PC-3 (cell line): ENCODE data around the gene DNASE1L2. TPM values are rescaled to one million over a fixed set of nuclear protein-coding genes. Genes with fewer than 3 reads are reported as not detected.

ENCODE experiments used
- ATAC-seq: fragments of 200-7000 bp; cut with Tn5 transposase; 2 replicates; pipeline ENCODE4 v1.9.1; 2020; ENCODE audit warnings: mild to moderate bottlenecking, moderate library complexity
- BruUV-seq: library from RNA; stranded (reverse); fragments of 400-500 nt; replicated peaks from 2 replicates; lab custom pipeline; 2021; lab: Mats Ljungman, UMichigan
- CTCF ChIA-PET: fragments of 300-600 bp; sonication (Branson Sonifier 250); formaldehyde crosslinking; loops from one replicate; lab custom pipeline; 2022; ENCODE audit warnings: antibody characterized with exemption; lab: Charles Lee
- POLR2A ChIA-PET: fragments of 300-600 bp; sonication (Branson Sonifier 250); formaldehyde crosslinking; loops from one replicate; lab custom pipeline; 2022; ENCODE audit warnings: antibody characterized with exemption; ENCODE audit not compliant: unreplicated experiment; lab: Charles Lee
- DNase-seq: peaks from one replicate; pipeline ENCODE4 v3.0.0-alpha.2; 2015
- H2AFZ ChIP-seq: fragments of 300-600 bp; sonication (generic); 2 replicates; pipeline ENCODE4 v1.6.0; 2016; ENCODE audit warnings: antibody characterized with exemption, low read length
- H3F3A ChIP-seq: fragments of 300-600 bp; sonication (generic); one replicate; pipeline ENCODE4 v1.6.0; 2017; ENCODE audit warnings: antibody characterized with exemption, low read length, control low read depth, mild to moderate bottlenecking; ENCODE audit not compliant: unreplicated experiment
- H3K27ac ChIP-seq: fragments of 300-600 bp; sonication (generic); 2 replicates; pipeline ENCODE4 v1.5.1; 2016; ENCODE audit warnings: mild to moderate bottlenecking, low read length
- H3K27me3 ChIP-seq: fragments of 300-600 bp; sonication (generic); 2 replicates; pipeline ENCODE4 v1.6.1; 2016; ENCODE audit warnings: low read length, mixed read lengths
- H3K36me3 ChIP-seq: fragments of 300-600 bp; sonication (generic); 2 replicates; pipeline ENCODE4 v1.6.1; 2016; ENCODE audit warnings: low read depth, mixed run types, low read length, mixed read lengths
- H3K4me1 ChIP-seq: fragments of 300-600 bp; sonication (generic); 2 replicates; pipeline ENCODE4 v1.5.1; 2016; ENCODE audit warnings: low read length; ENCODE audit not compliant: insufficient read depth
- H3K4me2 ChIP-seq: fragments of 300-600 bp; sonication (generic); 2 replicates; pipeline ENCODE4 v1.6.0; 2016; ENCODE audit warnings: low read length
- H3K4me3 ChIP-seq: fragments of 300-600 bp; sonication (generic); 2 replicates; pipeline ENCODE4 v1.5.1; 2016; ENCODE audit warnings: mild to moderate bottlenecking, low read length, mixed read lengths
- H3K79me2 ChIP-seq: fragments of 300-600 bp; sonication (generic); 2 replicates; pipeline ENCODE4 v1.6.1; 2017; ENCODE audit warnings: low read length, mixed read lengths
- H3K9ac ChIP-seq: fragments of 300-600 bp; sonication (generic); 2 replicates; pipeline ENCODE4 v1.6.0; 2016; ENCODE audit warnings: mild to moderate bottlenecking, low read length
- H3K9me2 ChIP-seq: fragments of 300-600 bp; sonication (generic); replicated peaks from 2 replicates; pipeline ENCODE4 v1.6.1; 2016; ENCODE audit warnings: mixed run types, low read length, mixed read lengths
- H3K9me3 ChIP-seq: fragments of 300-600 bp; sonication (generic); 2 replicates; pipeline ENCODE4 v1.6.1; 2016; ENCODE audit warnings: low read length, mixed read lengths
- H4K20me1 ChIP-seq: fragments of 300-600 bp; sonication (generic); 2 replicates; pipeline ENCODE4 v1.6.1; 2016; ENCODE audit warnings: low read length, mixed read lengths
- EZH2 ChIP-seq: fragments of 300-600 bp; sonication (generic); IDR thresholded peaks from one replicate; pipeline ENCODE4 v1.6.1; 2017; ENCODE audit warnings: antibody characterized with exemption, mild to moderate bottlenecking, low read length; ENCODE audit not compliant: unreplicated experiment
- EZH2phosphoT487 ChIP-seq: fragments of 300-600 bp; sonication (generic); IDR thresholded peaks from 2 replicates; pipeline ENCODE4 v1.6.1; 2018; ENCODE audit warnings: mild to moderate bottlenecking, antibody characterized with exemption, low read length, borderline replicate concordance
- intact Hi-C: fragments of 100-400 bp; cut with micrococcal nuclease; formaldehyde crosslinking; loops from 2 replicates; pipeline ENCODE4 v1.9.0; 2023
- total RNA-seq: library from RNA; depleted of rRNA; stranded (reverse); fragments of >200 nt; gene quantifications from 2 replicates; pipeline ENCODE4 v1.2.3, GENCODE V29; 2014
- TF ChIP-seq, protein P1 (sequence below): fragments of 300-600 bp; sonication (generic); conservative IDR thresholded peaks from 2 replicates; pipeline ENCODE4 v1.5.1; 2017; ENCODE audit warnings: antibody characterized with exemption, low read depth, mild to moderate bottlenecking, low read length

DNASE1L2 gene
- total RNA-seq, 1 experiment from 2014 or later: 2.7 TPM

GRCh38 chr16:2233872-2234812, 2.1 kb upstream of the DNASE1L2 start:
- CTCF ChIA-PET: no interaction called here
- intact Hi-C loops: no loop called here
- no peak for ATAC-seq

DNA sequence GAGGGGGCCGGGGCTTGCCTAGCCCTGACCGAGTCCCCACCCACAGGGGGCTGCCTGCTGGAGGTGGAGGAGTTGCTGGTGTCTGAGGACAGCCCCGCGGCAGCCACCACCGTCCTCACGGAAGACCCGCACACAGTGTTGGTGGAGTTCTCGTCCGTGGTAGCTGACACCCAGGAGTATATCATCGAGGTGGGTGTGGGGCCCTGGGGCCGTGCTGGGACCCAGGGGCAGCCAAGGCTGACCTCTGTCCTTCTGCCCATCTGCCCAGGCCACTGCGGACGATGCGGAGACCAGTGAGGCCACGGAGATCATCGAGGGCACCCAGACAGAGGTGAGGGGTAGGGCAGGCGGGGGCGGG, 1.5 kb upstream of the DNASE1L2 start:
- Histone ChIP-seq H3K9ac (no peak overlapping the region), H3K36me3 (no peaks in the 10 kb centered on the region), H3K79me2 (no peaks in the 10 kb centered on the region), H2AFZ (no peak overlapping the region), H3K4me1 (no peaks in the 10 kb centered on the region), H3K27ac (no peak overlapping the region), H3K4me2 (no peak overlapping the region), H3F3A (no peaks in the 10 kb centered on the region), H4K20me1 (no peaks in the 10 kb centered on the region), H3K9me3 (no peaks in the 10 kb centered on the region), H3K4me3 (no peak overlapping the region), H3K27me3 (no peaks in the 10 kb centered on the region), H3K9me2 (no peaks in the 10 kb centered on the region)
- TF ChIP-seq EZH2 (no peak), EZH2phosphoT487 (no peak)
- TF ChIP-seq, protein P1, sequence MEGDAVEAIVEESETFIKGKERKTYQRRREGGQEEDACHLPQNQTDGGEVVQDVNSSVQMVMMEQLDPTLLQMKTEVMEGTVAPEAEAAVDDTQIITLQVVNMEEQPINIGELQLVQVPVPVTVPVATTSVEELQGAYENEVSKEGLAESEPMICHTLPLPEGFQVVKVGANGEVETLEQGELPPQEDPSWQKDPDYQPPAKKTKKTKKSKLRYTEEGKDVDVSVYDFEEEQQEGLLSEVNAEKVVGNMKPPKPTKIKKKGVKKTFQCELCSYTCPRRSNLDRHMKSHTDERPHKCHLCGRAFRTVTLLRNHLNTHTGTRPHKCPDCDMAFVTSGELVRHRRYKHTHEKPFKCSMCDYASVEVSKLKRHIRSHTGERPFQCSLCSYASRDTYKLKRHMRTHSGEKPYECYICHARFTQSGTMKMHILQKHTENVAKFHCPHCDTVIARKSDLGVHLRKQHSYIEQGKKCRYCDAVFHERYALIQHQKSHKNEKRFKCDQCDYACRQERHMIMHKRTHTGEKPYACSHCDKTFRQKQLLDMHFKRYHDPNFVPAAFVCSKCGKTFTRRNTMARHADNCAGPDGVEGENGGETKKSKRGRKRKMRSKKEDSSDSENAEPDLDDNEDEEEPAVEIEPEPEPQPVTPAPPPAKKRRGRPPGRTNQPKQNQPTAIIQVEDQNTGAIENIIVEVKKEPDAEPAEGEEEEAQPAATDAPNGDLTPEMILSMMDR: no peak
- DNase-seq: no peak
- intact Hi-C loops: no loop called here
- ChIA-PET CTCF (no interaction called here), POLR2A (no interaction called here)
- BruUV-seq: TSS peak; percentile 9
- ATAC-seq: no peak

More at GRCh38 chr16:2233872-2234812, 2.1 kb upstream of the DNASE1L2 start:
- no peaks in the 10 kb centered on the region for H3F3A ChIP-seq
- no peak overlapping the region for H2AFZ ChIP-seq
- H3K79me2 ChIP-seq: no peaks in the 10 kb centered on the region
- no peak overlapping the region for H3K4me3 ChIP-seq
- no peaks in the 10 kb centered on the region for H3K9me2 ChIP-seq
- H3K9ac ChIP-seq: no peak overlapping the region
- H3K9me3 ChIP-seq: no peaks in the 10 kb centered on the region
- no TSS peak for BruUV-seq
- DNase-seq: no peak
- POLR2A ChIA-PET: no interaction called here
- no peak overlapping the region for H3K4me2 ChIP-seq
- H4K20me1 ChIP-seq: no peaks in the 10 kb centered on the region
- no peak for TF ChIP-seq EZH2phosphoT487
- TF ChIP-seq, protein P1: 0 out of 2 replicates have a peak, but pooled peaks have one; percentile 13
- no peaks in the 10 kb centered on the region for H3K27me3 ChIP-seq
- H3K4me1 ChIP-seq: no peaks in the 10 kb centered on the region
- H3K27ac ChIP-seq: no peak overlapping the region
- H3K36me3 ChIP-seq: no peaks in the 10 kb centered on the region

GRCh38 chr16:2235234-2235651, 1.0 kb upstream of the DNASE1L2 start:
- Histone ChIP-seq H3K27ac (no peak overlapping the region), H4K20me1 (no peaks in the 10 kb centered on the region), H3K9me2 (no peaks in the 10 kb centered on the region), H3K4me1 (no peaks in the 10 kb centered on the region), H3K27me3 (no peaks in the 10 kb centered on the region), H3K4me3 (no peak overlapping the region), H3K9ac (no peak overlapping the region), H3K9me3 (no peaks in the 10 kb centered on the region), H3K79me2 (no peaks in the 10 kb centered on the region), H2AFZ (no peak overlapping the region), H3K4me2 (no peak overlapping the region), H3F3A (no peaks in the 10 kb centered on the region), H3K36me3 (no peaks in the 10 kb centered on the region)
- no peak for TF ChIP-seq EZH2
- no peak for TF ChIP-seq EZH2phosphoT487
- TF ChIP-seq, protein P1: no peak
- intact Hi-C loops: no loop called here
- DNase-seq (no peak), ATAC-seq (no peak)
- ChIA-PET CTCF (no interaction called here), POLR2A (interaction anchor here (0.6 kb wide), 1 partner anchor 10 kb away, joined by 3 read pairs; no protein-coding TSS in a partner anchor)
- BruUV-seq: no TSS peak
